ENCODE data around the gene MIGA2.

The MIGA2 gene

DNA sequence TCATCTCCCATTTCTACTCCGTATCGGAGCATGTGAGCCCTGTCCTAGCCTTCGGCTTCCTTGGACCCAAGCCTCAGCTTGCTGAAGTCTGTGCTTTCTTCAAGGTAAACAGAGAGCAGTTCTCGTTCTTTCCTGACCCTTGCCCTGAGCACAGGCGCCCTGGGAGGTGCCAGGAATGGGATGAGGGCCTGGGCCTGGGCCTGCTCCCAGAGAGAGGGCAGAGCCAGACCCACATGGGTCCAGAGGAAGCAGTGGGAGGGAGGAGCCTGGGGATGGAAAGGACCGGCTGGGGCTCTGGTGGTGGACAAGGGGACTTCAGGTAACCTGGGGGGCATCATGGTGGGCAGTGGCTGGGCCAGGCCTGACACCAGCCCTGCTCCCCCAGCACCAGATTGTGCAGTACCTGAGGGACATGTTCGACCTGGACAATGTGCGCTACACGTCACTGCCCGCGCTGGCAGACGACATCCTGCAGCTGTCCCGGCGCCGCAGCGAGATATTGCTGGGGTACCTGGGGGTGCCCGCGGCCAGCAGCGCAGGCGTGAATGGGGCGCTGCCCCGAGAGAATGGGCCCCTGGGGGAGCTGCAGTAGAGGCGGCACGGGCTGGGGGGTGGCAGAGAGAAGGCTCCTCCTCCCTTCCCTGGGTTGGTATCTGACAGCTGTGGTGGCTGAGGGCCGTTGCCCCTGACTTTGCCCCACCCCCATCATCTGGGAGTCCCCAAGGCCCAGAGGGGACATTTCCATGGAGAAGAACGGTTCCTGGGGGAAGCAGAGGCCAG is 33.6 kb downstream of the MIGA2 start:
- H3K4me3 Mint-ChIP-seq, result no peak overlapping the region
- no peak for TF ChIP-seq CTCF (IDR thresholded peaks at IDR 0.05)

DNA sequence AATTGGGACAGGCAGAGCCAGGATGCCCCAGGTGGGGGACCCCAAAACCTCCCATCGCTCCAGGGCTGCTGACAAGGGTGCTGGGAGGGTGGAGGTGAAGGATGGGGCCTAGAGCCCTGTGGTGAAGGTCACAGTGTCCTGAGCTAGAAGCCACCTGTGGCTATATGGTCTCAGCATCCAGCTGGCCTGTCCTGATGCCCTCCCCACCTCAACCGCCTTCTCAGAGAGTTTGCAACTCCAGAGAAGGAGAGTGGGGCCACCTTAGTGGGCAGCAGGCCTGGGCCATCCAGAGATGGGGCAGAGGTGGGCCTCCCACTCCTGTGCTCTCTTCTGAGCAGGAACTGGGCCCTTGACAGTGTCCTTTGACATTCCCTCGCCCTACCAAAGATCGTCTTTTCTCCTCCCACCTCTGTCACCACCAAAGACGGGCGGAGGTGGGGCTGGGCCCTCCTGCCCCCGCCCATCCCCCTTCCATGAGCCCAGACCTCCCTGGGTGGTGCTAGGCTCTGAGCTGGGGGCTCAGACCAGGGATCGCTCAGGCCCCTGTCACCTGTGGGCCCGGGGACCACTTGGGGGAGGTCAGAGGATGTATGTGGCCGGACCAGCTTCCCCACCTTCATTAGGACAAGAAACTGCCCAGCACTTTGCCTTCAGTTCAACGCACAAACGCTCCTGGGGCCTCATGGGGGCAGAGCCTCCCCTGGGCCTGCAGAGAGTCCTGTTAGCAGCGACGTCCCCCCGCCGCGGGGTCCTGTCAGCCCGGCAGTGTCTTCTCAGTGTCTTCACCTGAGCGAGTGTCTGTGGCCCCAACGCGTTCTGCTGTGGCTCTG is 34.5 kb downstream of the MIGA2 start:
- H3K4me3 Mint-ChIP-seq, result no peak overlapping the region
- H3K4me1 Mint-ChIP-seq, result peaks cover 4% of the 10 kb centered on the region

More for the DNA sequence above, 33.6 kb downstream of the MIGA2 start:
- H3K36me3 Mint-ChIP-seq (ENCODE audit: low read depth), result peaks cover 20% of the 10 kb centered on the region
- H3K4me1 Mint-ChIP-seq, result peaks cover 4% of the 10 kb centered on the region
- no peaks in the 10 kb centered on the region for H3K9me3 Mint-ChIP-seq
- peak overlapping the region; percentile 77 for H3K27ac Mint-ChIP-seq
- H3K27me3 Mint-ChIP-seq (ENCODE audit: low read depth, poor library complexity), result peaks cover 5% of the 10 kb centered on the region
- DNase-seq, result no peak

DNA sequence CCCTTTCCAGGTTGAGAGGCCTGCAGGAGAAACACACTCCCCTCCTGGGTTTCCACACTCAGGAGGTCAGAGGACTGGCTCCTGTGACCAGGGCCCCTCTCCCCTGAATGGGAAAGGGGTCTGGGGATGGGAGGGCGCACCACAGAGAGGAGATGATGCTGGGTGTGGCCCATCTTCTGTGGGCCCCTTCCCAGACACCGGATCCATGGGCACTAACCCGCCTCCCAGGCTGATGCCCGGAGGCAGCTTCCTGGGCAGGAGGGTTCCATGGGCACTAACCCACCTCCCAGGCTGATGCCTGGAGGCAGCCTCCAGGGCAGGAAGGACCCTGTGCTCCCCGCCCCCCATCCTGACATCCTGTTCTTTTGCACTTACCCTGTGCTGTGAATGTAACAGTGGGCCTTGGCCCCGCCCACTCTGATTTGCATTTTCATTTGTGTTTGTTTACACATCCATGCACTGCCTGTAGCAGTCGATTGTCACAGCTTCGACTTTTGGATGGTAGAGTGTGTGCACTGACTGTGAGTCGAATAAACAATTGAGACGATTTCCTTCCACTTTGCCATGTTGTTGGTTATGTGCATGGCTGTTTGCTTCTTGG is 35.2 kb downstream of the MIGA2 start:
- H3K4me1 Mint-ChIP-seq, result peaks cover 4% of the 10 kb centered on the region
- H3K27me3 Mint-ChIP-seq (ENCODE audit: low read depth, poor library complexity), result peaks cover 5% of the 10 kb centered on the region
- H3K4me3 Mint-ChIP-seq, result no peak overlapping the region
- TF ChIP-seq CTCF (IDR thresholded peaks at IDR 0.05), result no peak
- no peak overlapping the region for H3K27ac Mint-ChIP-seq
- peaks cover 12% of the 10 kb centered on the region for H3K36me3 Mint-ChIP-seq (ENCODE audit: low read depth)
- no peak for DNase-seq
- H3K9me3 Mint-ChIP-seq, result no peaks in the 10 kb centered on the region

More for the DNA sequence above, 34.5 kb downstream of the MIGA2 start:
- Mint-ChIP-seq H3K36me3 (ENCODE audit: low read depth) (peaks cover 15% of the 10 kb centered on the region), H3K27me3 (ENCODE audit: low read depth, poor library complexity) (peaks cover 5% of the 10 kb centered on the region), H3K27ac (peak overlapping the region; percentile 77), H3K9me3 (no peaks in the 10 kb centered on the region)
- no peak for DNase-seq
- no peak for TF ChIP-seq CTCF (IDR thresholded peaks at IDR 0.05)

DNA sequence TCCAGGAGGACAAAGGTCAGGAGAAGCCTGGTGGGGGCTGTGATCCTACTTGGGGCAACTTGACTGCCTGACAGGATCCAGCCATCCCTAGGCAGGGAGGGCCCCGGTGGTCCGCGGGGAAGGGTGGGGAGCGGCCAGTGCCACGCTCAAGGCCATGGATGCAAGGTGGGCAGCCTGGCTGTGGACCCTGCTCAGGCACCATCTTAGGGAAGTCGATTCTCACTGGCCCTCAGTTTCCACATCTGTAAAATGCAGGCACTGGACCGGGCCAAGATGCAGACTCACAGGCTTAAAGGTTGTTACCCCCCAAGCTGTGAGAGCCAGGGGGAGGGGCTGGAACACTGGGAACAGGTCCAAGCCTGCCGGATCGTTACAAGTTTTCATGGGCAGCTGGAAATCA is 35.7 kb downstream of the MIGA2 start:
- no peak overlapping the region for H3K27ac Mint-ChIP-seq
- DNase-seq, result no peak
- TF ChIP-seq CTCF (IDR thresholded peaks at IDR 0.05), result no peak
- H3K4me1 Mint-ChIP-seq, result peaks cover 4% of the 10 kb centered on the region
- no peaks in the 10 kb centered on the region for H3K9me3 Mint-ChIP-seq
- peaks cover 10% of the 10 kb centered on the region for H3K36me3 Mint-ChIP-seq (ENCODE audit: low read depth)
- H3K4me3 Mint-ChIP-seq, result no peak overlapping the region
- H3K27me3 Mint-ChIP-seq (ENCODE audit: low read depth, poor library complexity), result peaks cover 5% of the 10 kb centered on the region

- Mint-ChIP-seq H3K27me3 (ENCODE audit: low read depth, poor library complexity) (peaks cover 5% of the 10 kb centered on the region), H3K4me3 (no peak overlapping the region), H3K27ac (no peak overlapping the region)
Observed at GRCh38 chr9:129073404-129073803, 37.0 kb downstream of the MIGA2 start.

More at GRCh38 chr9:129073404-129073803, 37.0 kb downstream of the MIGA2 start:
- Mint-ChIP-seq H3K4me1 (peaks cover 5% of the 10 kb centered on the region), H3K9me3 (no peaks in the 10 kb centered on the region), H3K36me3 (ENCODE audit: low read depth) (peaks cover 5% of the 10 kb centered on the region)
- no peak for DNase-seq
- TF ChIP-seq CTCF (IDR thresholded peaks at IDR 0.05), result no peak
